HepG2 (cell line): Measurements from ENCODE around the gene NAV2. TPM values are rescaled to one million over a fixed set of nuclear protein-coding genes. Genes with fewer than 3 reads are reported as not detected.

ENCODE experiments used
- ATAC-seq: fragments of 200-7000 bp; cut with Tn5 transposase; 3 replicates; pipeline ENCODE4 v1.9.1; 2020; ENCODE audit warnings: mild to moderate bottlenecking, moderate library complexity
- BruUV-seq: library from RNA; stranded (reverse); fragments of 400-500 nt; replicated peaks from 2 replicates; lab custom pipeline; 2021; lab: Mats Ljungman, UMichigan
- CTCF ChIA-PET: fragments of 300-600 bp; formaldehyde crosslinking; extraction: SDS; loops from one replicate; lab custom pipeline; 2021; ENCODE audit warnings: low total read pairs, inconsistent platforms, low intra/inter-chr PET ratio; lab: Yijun Ruan, JAX
- POLR2A ChIA-PET: fragments of 350-600 bp; sonication (Branson Sonifier 250); formaldehyde crosslinking; loops from one replicate; lab custom pipeline; 2020; ENCODE audit warnings: antibody characterized with exemption, inconsistent platforms; lab: Yijun Ruan, JAX
- DNase-seq: peaks from one replicate; pipeline ENCODE4 v3.0.0-alpha.2; 2015; ENCODE audit warnings: low spot score
- FAIRE-seq: peaks from 3 replicates; lab custom pipeline; 2011; peaks lifted over from hg19 to GRCh38; lab: Jason Lieb, UNC
- H2AFZ ChIP-seq: one replicate; pipeline ENCODE4 v1.6.1; 2011; ENCODE audit warnings: low read length, inconsistent platforms
- H3K27ac ChIP-seq: fragments of 300-600 bp; 3 replicates; pipeline ENCODE4 v1.8.0; 2011; ENCODE audit warnings: mixed run types, mild to moderate bottlenecking, mixed read lengths, low read length, inconsistent platforms; ENCODE audit not compliant: insufficient read depth; ENCODE audit errors: extremely low read length
- H3K27me3 ChIP-seq, 2 experiments: fragments of 200-600 bp in 1 of 2; 2 replicates in 1 of 2; 3 replicates in 1 of 2; pipeline versions ENCODE4 v1.6.0 to v1.8.0; 2011; ENCODE audit warnings: low read length in 2 of 2, mild to moderate bottlenecking in 2 of 2, moderate library complexity in 2 of 2, inconsistent platforms in 1 of 2; ENCODE audit not compliant: insufficient read depth in 2 of 2, control insufficient read depth in 1 of 2
- H3K36me3 ChIP-seq, 2 experiments: fragments of 200-600 bp in 1 of 2; replicated peaks in 1 of 2; 2 replicates in 1 of 2; 3 replicates in 1 of 2; pipeline versions ENCODE4 v1.5.1 to v1.8.0; 2011; ENCODE audit warnings: low read length in 2 of 2, inconsistent platforms in 1 of 2; ENCODE audit not compliant: insufficient read depth in 2 of 2, control insufficient read depth in 1 of 2
- H3K4me1 ChIP-seq: 2 replicates; pipeline ENCODE4 v1.5.1; 2012; ENCODE audit warnings: low read length, inconsistent platforms; ENCODE audit not compliant: insufficient read depth
- H3K4me2 ChIP-seq: 2 replicates; pipeline ENCODE4 v1.6.0; 2011; ENCODE audit warnings: low read depth, low read length, inconsistent platforms
- H3K4me3 ChIP-seq, 3 experiments: fragments of 200-600 bp in 1 of 3; sonication (generic), shearing (Covaris generic) in 1 of 3; replicated peaks in 1 of 3; 2 replicates each; pipeline ENCODE4 v1.5.1; 2011 to 2016; ENCODE audit warnings: low read length in 3 of 3, inconsistent platforms in 2 of 3, low read depth in 2 of 3, mild to moderate bottlenecking in 2 of 3, control low read depth in 1 of 3, mixed read lengths in 1 of 3; ENCODE audit not compliant: insufficient read depth in 1 of 3
- H3K79me2 ChIP-seq: one replicate; pipeline ENCODE4 v1.6.1; 2011; ENCODE audit warnings: low read length, inconsistent platforms; ENCODE audit not compliant: insufficient read depth
- H3K9ac ChIP-seq: 2 replicates; pipeline ENCODE4 v1.6.0; 2011; ENCODE audit warnings: mild to moderate bottlenecking, low read depth, low read length, inconsistent platforms; ENCODE audit not compliant: insufficient read depth
- H3K9me3 ChIP-seq: 2 replicates; pipeline ENCODE4 v1.5.1; 2012; ENCODE audit warnings: mild to moderate bottlenecking, low read length
- H4K20me1 ChIP-seq: 2 replicates; pipeline ENCODE4 v1.6.0; 2011; ENCODE audit warnings: inconsistent platforms, mild to moderate bottlenecking, low read length, moderate library complexity; ENCODE audit not compliant: insufficient read depth
- IKZF1 ChIP-seq: fragments of 450-650 bp; IDR thresholded peaks from 2 replicates; pipeline ENCODE4 v1.7.1; 2016
- KLF9 ChIP-seq: IDR thresholded peaks from 2 replicates; pipeline ENCODE4 v1.6.1; 2016; ENCODE audit warnings: low read depth
- MTF1 ChIP-seq: sonication (generic); formaldehyde crosslinking; IDR thresholded peaks from 2 replicates; pipeline ENCODE4 v1.5.0; 2020; ENCODE audit warnings: missing genetic modification reagents
- RAD51 ChIP-seq: fragments of 450-650 bp; IDR thresholded peaks from 2 replicates; pipeline ENCODE4 v1.6.1; 2016; ENCODE audit warnings: borderline replicate concordance
- RNF219 ChIP-seq: sonication (generic); formaldehyde crosslinking; IDR thresholded peaks from 2 replicates; pipeline ENCODE4 v1.5.0; 2020; ENCODE audit warnings: mild to moderate bottlenecking, missing genetic modification reagents
- RXRB ChIP-seq: IDR thresholded peaks from 2 replicates; pipeline ENCODE4 v1.6.1; 2016; ENCODE audit warnings: borderline replicate concordance, missing genetic modification reagents, missing compliant biosample characterization
- USF2 ChIP-seq, 2 experiments: sonication (generic) in 1 of 2; formaldehyde crosslinking in 1 of 2; IDR thresholded peaks; 2 replicates each; pipeline versions ENCODE4 v1.5.1 to v1.6.1; 2011 to 2020; ENCODE audit warnings: borderline replicate concordance in 1 of 2, low read depth in 1 of 2, low read length in 1 of 2, mild to moderate bottlenecking in 1 of 2, missing genetic modification reagents in 1 of 2, moderate library complexity in 1 of 2
- ZNF256 ChIP-seq: sonication (generic); formaldehyde crosslinking; conservative IDR thresholded peaks from 2 replicates; pipeline ENCODE4 v1.4.0; 2020; ENCODE audit warnings: missing genetic modification reagents
- WGBS: methylation state at CpG from one replicate; pipeline ENCODE4 v1.1.6; 2017; ENCODE audit warnings: low lambda C conversion rate; 5-methylcytosine and 5-hydroxymethylcytosine counted together
- in situ Hi-C: cut with HindIII; loops from 2 replicates; pipeline ENCODE4 v1.10.0; 2017; ENCODE audit warnings: low pct_unique_long_range_greater_than_20kb; ENCODE audit not compliant: extremely low pct_ligation_motif_present
- intact Hi-C: fragments of 100-400 bp; cut with micrococcal nuclease; formaldehyde crosslinking; loops from one replicate; pipeline ENCODE4 v1.10.0; 2022; ENCODE audit not compliant: unreplicated experiment
- polyA plus RNA-seq, 8 experiments: library from polyadenylated mRNA; depleted of rRNA in 3 of 8; stranded (reverse) in 7 of 8; unstranded in 1 of 8; fragments of >200 nt; fragmentation: Illumina TruSeq in 4 of 8; extraction: Trizol in 4 of 8; gene quantifications; 2 replicates each; pipeline versions ENCODE4 v1.2.1 to v1.2.3, GENCODE V29; 2011 to 2016; ENCODE audit warnings: low read depth in 4 of 8, missing spikeins in 1 of 8, mixed read lengths in 1 of 8; ENCODE audit not compliant: insufficient read depth in 1 of 8
- total RNA-seq, 5 experiments: library from RNA; depleted of rRNA; stranded (reverse); fragments of >200 nt; fragmentation: Illumina TruSeq; extraction: Trizol; gene quantifications; 2 replicates each; pipeline ENCODE4 v1.2.3, GENCODE V29; 2016; ENCODE audit warnings: low read depth in 1 of 5

Gene NAV2
- total and polyA plus RNA-seq, 2 of the 13 experiments (the other 11 are each of a cell fraction or from before 2014, with no cell fraction given) = 9.3 to 34.6 TPM

GRCh38 chr11:19714022-19714386, 1.4 kb downstream of the NAV2 start:
- no peak overlapping the region for H2AFZ ChIP-seq
- in situ Hi-C loops = no loop called here
- no peak overlapping the region for H3K4me3 ChIP-seq
- intact Hi-C loops = no loop called here
- 0 out of 2 replicates have a peak, but pooled peaks cover 7% of the 10 kb centered on the region for H3K4me1 ChIP-seq
- no peak for DNase-seq
- no TSS peak for BruUV-seq
- ATAC-seq = no peak
- no peak overlapping the region for H3K27ac ChIP-seq
- no peak overlapping the region for H3K4me2 ChIP-seq
- no peaks in the 10 kb centered on the region for H4K20me1 ChIP-seq
- no peak for TF ChIP-seq MTF1 (CRISPR knock-in tag)
- no peak for TF ChIP-seq RXRB (CRISPR knock-in tag)
- TF ChIP-seq IKZF1 = no peak
- TF ChIP-seq RNF219 (CRISPR knock-in tag) = no peak
- TF ChIP-seq RAD51 = no peak
- no peak for TF ChIP-seq ZNF256 (CRISPR knock-in tag)
- TF ChIP-seq KLF9 (CRISPR knock-in tag) = no peak
- TF ChIP-seq USF2 (IDR thresholded peaks at IDR 0.05; ENCODE audit: low read depth, low read length) = no peak
- TF ChIP-seq USF2 (CRISPR knock-in tag; IDR thresholded peaks at IDR 0.05; ENCODE audit: borderline replicate concordance) = no peak
- 75% methylated on average over 17 of the region's 17 CpGs for WGBS
- no peak overlapping the region for H3K9ac ChIP-seq
- FAIRE-seq = no peak
- ChIA-PET POLR2A (no interaction called here), CTCF (no interaction called here)
- peaks cover 2 to 52% of the 10 kb centered on the region in 2 experiments; a peak in 3 of 5 replicates for H3K27me3 ChIP-seq
- H3K9me3 ChIP-seq = no peaks in the 10 kb centered on the region
- no peaks in the 10 kb centered on the region for H3K36me3 ChIP-seq
- H3K79me2 ChIP-seq = no peaks in the 10 kb centered on the region
